ENCODE measurements around the gene OR6C2.

- TF ChIP-seq CTCF (conservative IDR thresholded peaks at IDR 0.05 in 1 of 2, IDR thresholded peaks at IDR 0.05 in 1 of 2; ENCODE audit: low read depth in 1 of 2, low read length in 2 of 2) = no peak
- TF ChIP-seq EZH2 (IDR thresholded peaks at IDR 0.05; ENCODE audit: low read length, missing control alignments) = no peak
Observed at GRCh38 chr12:55443776-55444175, at the start of gene OR6C2.
